Karpas-422 (cell line): ENCODE results near the gene PPP1R17. TPM values are rescaled to one million over a fixed set of nuclear protein-coding genes. Genes with fewer than 3 reads are reported as not detected.

Experiments used
- DNase-seq: peaks from one replicate; pipeline ENCODE4 v3.0.0-alpha.2; 2015
- H2AFZ ChIP-seq: fragments of 200-600 bp; sonication (generic); 2 replicates; pipeline ENCODE4 v1.6.1; 2014; ENCODE audit warnings: antibody characterized with exemption, low read length, mixed read lengths
- H3K27ac ChIP-seq: fragments of 200-600 bp; sonication (generic); 2 replicates; pipeline ENCODE4 v1.5.1; 2014; ENCODE audit warnings: mild to moderate bottlenecking, low read length, moderate library complexity
- H3K27me3 ChIP-seq: fragments of 200-600 bp; sonication (generic); 2 replicates; pipeline ENCODE4 v1.6.1; 2014; ENCODE audit warnings: low read length, mixed read lengths
- H3K36me3 ChIP-seq: fragments of 200-600 bp; sonication (generic); 2 replicates; pipeline ENCODE4 v1.6.1; 2014; ENCODE audit warnings: low read length, mixed read lengths; ENCODE audit not compliant: insufficient read depth
- H3K4me1 ChIP-seq: fragments of 200-600 bp; sonication (generic); 2 replicates; pipeline ENCODE4 v1.6.1; 2014; ENCODE audit warnings: mild to moderate bottlenecking, low read length, mixed read lengths
- H3K4me2 ChIP-seq: fragments of 200-600 bp; sonication (generic); 2 replicates; pipeline ENCODE4 v1.6.1; 2014; ENCODE audit warnings: low read length, low read depth, mild to moderate bottlenecking; ENCODE audit not compliant: poor library complexity, severe bottlenecking
- H3K4me3 ChIP-seq: fragments of 200-600 bp; sonication (generic); 2 replicates; pipeline ENCODE4 v1.5.1; 2014; ENCODE audit warnings: mild to moderate bottlenecking, antibody characterized with exemption, low read length, mixed read lengths
- H3K79me2 ChIP-seq: fragments of 200-600 bp; sonication (generic); 2 replicates; pipeline ENCODE4 v1.6.1; 2014; ENCODE audit warnings: mild to moderate bottlenecking, low read length, mixed read lengths
- H3K9ac ChIP-seq: fragments of 200-600 bp; sonication (generic); 2 replicates; pipeline ENCODE4 v1.6.0; 2014; ENCODE audit warnings: low read length
- H3K9me2 ChIP-seq: fragments of 200-600 bp; sonication (generic), shearing (Covaris generic); replicated peaks from 2 replicates; pipeline ENCODE4 v1.6.0; 2014; ENCODE audit warnings: mild to moderate bottlenecking, low read length, moderate library complexity; ENCODE audit not compliant: insufficient read depth
- H3K9me3 ChIP-seq: fragments of 300-700, 200-600 bp; sonication (generic); 2 replicates; pipeline ENCODE4 v1.6.1; 2014; ENCODE audit warnings: low read length, mixed read lengths
- H4K20me1 ChIP-seq: fragments of 200-600 bp; sonication (generic); 2 replicates; pipeline ENCODE4 v1.6.1; 2014; ENCODE audit warnings: mild to moderate bottlenecking, antibody characterized with exemption, low read length, low read depth; ENCODE audit not compliant: insufficient read depth
- total RNA-seq: library from RNA; depleted of rRNA; stranded (reverse); fragments of >200 nt; shearing (Covaris generic); gene quantifications from 2 replicates; pipeline ENCODE4 v1.2.3, GENCODE V29; 2014; ENCODE audit warnings: low replicate concordance

Gene PPP1R17
- total RNA-seq, 1 experiment from 2014 or later = 7.9 TPM

DNA sequence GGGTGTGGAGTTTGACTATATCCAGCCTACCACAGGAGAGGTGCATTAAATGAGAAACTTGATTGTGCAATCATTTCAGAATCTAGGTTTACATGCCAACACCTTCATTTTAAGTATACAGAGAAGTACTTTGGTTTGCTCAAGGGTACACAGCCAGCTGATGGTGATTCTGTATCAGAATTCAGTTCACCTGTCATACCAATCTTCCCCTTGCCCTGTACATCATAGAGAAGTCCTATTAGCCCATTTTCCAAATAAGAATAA, 35.0 kb upstream of the PPP1R17 start:
- Histone ChIP-seq H3K4me3 (no peak overlapping the region), H3K9me2 (no peaks in the 10 kb centered on the region), H3K79me2 (no peaks in the 10 kb centered on the region), H3K36me3 (no peaks in the 10 kb centered on the region), H3K4me2 (no peak overlapping the region), H3K27me3 (no peaks in the 10 kb centered on the region), H3K9ac (no peak overlapping the region), H3K4me1 (peaks cover 2% of the 10 kb centered on the region; the same call in 1 of the 2 replicates), H3K27ac (no peak overlapping the region), H4K20me1 (no peaks in the 10 kb centered on the region), H2AFZ (no peak overlapping the region), H3K9me3 (no peaks in the 10 kb centered on the region)
- DNase-seq = no peak

DNA sequence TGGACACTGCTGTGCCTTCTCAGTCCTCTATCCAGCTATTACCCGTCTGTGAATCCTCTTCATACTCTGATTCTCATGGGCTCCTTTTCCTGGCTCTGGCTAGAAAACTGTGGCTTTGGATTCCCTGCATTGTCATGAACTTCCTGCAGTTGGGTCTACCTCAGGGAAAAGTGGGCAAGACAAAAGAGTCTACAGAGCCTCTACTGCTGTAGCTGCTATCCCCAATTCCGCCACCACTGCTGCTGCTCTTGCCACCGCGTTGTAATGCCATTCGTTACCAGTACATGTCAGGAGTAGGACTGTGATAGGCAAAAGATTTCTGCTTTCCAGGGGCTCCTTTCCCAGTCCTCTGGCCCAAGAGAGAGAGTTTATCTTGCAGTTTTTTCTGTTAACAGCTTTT, 23.9 kb upstream of the PPP1R17 start:
- no peak overlapping the region for H3K4me2 ChIP-seq
- no peaks in the 10 kb centered on the region for H3K36me3 ChIP-seq
- H4K20me1 ChIP-seq = no peaks in the 10 kb centered on the region
- H3K79me2 ChIP-seq = no peaks in the 10 kb centered on the region
- no peak overlapping the region for H3K27ac ChIP-seq
- H3K4me3 ChIP-seq = no peak overlapping the region
- no peak for DNase-seq
- H3K9me2 ChIP-seq = no peaks in the 10 kb centered on the region
- H3K27me3 ChIP-seq = no peaks in the 10 kb centered on the region
- no peaks in the 10 kb centered on the region for H3K9me3 ChIP-seq
- H3K4me1 ChIP-seq = no peaks in the 10 kb centered on the region
- H3K9ac ChIP-seq = no peak overlapping the region
- H2AFZ ChIP-seq = no peak overlapping the region

DNA sequence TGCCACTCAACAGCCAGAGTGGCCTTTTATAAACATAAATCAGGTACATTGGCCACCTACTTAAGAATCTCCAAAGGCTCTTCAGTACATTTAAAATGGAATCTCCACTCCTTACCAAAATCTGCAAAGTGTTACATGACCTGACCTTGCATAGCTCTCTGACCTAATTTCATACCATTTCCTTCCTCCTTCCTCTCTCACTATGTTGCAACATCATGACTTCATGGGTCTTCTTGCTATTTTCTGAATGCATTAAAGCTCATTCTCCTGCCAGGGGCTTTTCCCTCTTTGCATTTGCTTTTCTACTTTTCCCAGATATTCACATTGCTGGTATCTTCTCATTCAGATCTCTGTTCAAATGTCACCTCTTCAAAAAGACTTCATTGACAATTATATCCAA, 22.1 kb upstream of the PPP1R17 start:
- no peak overlapping the region for H2AFZ ChIP-seq
- DNase-seq = no peak
- H3K9ac ChIP-seq = no peak overlapping the region
- no peaks in the 10 kb centered on the region for H3K9me3 ChIP-seq
- H3K9me2 ChIP-seq = no peaks in the 10 kb centered on the region
- no peak overlapping the region for H3K4me3 ChIP-seq
- no peaks in the 10 kb centered on the region for H3K27me3 ChIP-seq
- no peak overlapping the region for H3K27ac ChIP-seq
- H3K4me1 ChIP-seq = no peaks in the 10 kb centered on the region
- H3K79me2 ChIP-seq = no peaks in the 10 kb centered on the region
- no peaks in the 10 kb centered on the region for H4K20me1 ChIP-seq
- no peaks in the 10 kb centered on the region for H3K36me3 ChIP-seq
- H3K4me2 ChIP-seq = no peak overlapping the region

DNA sequence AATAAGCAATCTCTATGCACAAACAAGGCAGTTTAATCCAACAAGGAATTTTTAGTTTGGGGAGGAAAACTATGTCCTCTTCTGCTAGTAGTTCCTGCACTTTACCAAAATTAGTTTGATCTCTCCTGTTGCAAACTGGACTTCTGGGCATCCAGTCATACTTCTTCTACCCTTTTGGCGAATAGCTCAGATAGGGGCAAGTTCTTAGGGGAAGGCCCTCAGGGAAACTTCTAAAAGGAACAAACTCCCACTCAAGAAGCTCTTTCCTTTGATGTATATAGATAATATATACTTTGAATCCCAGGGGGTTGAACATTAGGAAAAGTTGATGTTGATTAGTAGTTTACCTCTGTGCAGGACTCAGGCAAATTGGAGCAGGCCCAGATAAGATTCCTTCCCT, 21.5 kb upstream of the PPP1R17 start:
- Histone ChIP-seq H3K79me2 (no peaks in the 10 kb centered on the region), H3K36me3 (no peaks in the 10 kb centered on the region), H3K4me1 (no peaks in the 10 kb centered on the region), H3K4me2 (no peak overlapping the region), H3K27ac (no peak overlapping the region), H4K20me1 (no peaks in the 10 kb centered on the region), H2AFZ (no peak overlapping the region), H3K9me2 (no peaks in the 10 kb centered on the region), H3K27me3 (no peaks in the 10 kb centered on the region), H3K9me3 (no peaks in the 10 kb centered on the region), H3K4me3 (no peak overlapping the region), H3K9ac (no peak overlapping the region)
- DNase-seq = no peak

DNA sequence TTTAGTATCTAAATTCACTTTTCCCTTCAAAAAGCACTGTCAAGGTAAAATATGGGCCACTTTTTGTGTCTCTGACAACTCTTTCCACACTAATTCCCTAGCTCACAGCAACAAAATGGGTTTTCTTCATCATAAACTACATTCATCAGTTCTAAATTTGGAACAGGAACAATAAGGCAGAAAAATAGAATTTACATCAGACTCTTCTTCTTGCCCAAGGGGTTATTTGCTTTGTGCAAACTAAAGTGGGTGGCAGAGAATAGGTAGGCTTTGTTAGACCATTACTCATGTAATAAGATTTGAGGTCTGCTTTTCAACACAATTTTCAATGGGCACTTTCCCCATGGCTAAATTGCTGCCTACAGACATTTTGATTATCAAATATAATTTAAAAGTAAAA, 17.6 kb upstream of the PPP1R17 start:
- H3K36me3 ChIP-seq = no peaks in the 10 kb centered on the region
- no peaks in the 10 kb centered on the region for H4K20me1 ChIP-seq
- H3K4me2 ChIP-seq = no peak overlapping the region
- no peak overlapping the region for H3K9ac ChIP-seq
- H3K9me3 ChIP-seq = no peaks in the 10 kb centered on the region
- H2AFZ ChIP-seq = no peak overlapping the region
- H3K9me2 ChIP-seq = no peaks in the 10 kb centered on the region
- no peaks in the 10 kb centered on the region for H3K79me2 ChIP-seq
- H3K4me3 ChIP-seq = no peak overlapping the region
- no peak for DNase-seq
- no peaks in the 10 kb centered on the region for H3K27me3 ChIP-seq
- no peak overlapping the region for H3K27ac ChIP-seq
- H3K4me1 ChIP-seq = no peaks in the 10 kb centered on the region

DNA sequence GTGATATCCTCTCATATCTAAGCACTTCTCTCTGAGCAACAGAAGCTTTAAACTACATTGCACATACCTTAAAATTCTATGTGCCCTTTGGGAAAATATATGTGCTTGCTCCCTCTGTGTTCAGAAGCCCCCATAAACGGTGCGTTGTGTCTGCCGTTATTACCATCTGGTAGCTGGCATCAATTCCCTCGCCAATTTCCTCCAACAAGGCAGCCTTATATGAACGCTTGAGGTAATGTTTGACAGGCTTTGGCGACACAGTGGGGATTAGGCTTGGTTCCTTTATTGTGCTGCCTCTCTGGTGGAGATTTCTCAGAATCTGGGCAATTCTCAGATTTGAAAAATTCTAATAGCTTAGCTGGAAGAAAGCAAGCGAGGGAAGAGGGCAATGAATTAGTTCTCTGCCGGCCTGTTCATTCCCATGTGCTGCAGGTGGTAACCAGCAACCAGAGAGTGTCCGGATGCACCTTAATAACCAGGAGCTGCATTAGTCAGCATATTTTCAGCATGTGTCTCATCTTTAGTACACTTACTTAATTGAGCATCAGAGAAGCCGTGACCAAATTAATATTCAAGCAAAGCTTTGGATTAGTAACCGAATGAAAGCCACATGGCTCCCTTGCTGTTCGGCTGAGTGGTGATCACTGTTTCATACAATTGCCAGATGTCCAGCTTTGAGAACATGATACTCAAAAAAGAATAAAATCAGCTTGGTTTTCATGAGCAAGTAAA, 7.3 kb upstream of the PPP1R17 start:
- H3K27me3 ChIP-seq = no peaks in the 10 kb centered on the region
- H3K4me1 ChIP-seq = no peaks in the 10 kb centered on the region
- no peak overlapping the region for H3K4me2 ChIP-seq
- H3K9me2 ChIP-seq = no peaks in the 10 kb centered on the region
- H3K9ac ChIP-seq = no peak overlapping the region
- H3K79me2 ChIP-seq = no peaks in the 10 kb centered on the region
- no peak overlapping the region for H3K27ac ChIP-seq
- no peak overlapping the region for H3K4me3 ChIP-seq
- H4K20me1 ChIP-seq = no peaks in the 10 kb centered on the region
- no peak for DNase-seq
- no peaks in the 10 kb centered on the region for H3K36me3 ChIP-seq
- no peak overlapping the region for H2AFZ ChIP-seq
- H3K9me3 ChIP-seq = no peaks in the 10 kb centered on the region

DNA sequence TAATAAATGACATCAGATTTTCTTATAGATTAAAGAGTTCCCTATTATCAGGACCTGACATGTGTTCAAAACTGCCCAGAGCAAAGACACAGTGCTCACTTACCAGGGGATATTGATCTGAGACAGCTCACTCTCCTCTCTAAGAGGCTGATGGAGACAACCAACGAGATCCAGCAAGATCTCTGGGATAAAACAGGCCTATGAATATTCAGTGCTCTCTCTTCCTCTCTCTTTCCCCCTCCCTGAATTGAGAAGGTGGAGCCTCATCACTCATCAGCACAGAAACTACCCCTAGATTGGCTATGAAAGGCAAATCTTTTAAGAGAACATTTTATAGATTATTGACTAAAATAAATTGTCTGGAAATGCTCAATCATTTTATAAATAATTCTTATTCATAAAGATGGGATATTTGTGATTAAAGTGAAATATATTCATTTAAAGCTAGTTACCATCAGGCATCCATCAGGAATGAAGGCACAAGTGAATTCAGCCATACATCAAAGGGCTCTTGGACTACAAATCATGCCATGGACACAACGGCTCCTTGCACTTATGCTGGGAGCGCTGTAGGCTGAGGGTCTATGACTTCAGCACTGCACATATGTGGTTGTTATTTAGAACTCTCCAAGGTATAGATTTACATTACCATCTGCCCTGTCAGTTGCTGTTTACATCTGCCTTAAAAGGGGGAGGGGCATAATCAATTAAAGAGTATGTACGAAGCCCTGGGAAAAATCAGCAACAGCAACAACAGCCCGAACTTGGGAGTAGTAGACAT, 3.4 kb upstream of the PPP1R17 start:
- no peaks in the 10 kb centered on the region for H3K79me2 ChIP-seq
- no peak overlapping the region for H3K4me3 ChIP-seq
- no peak overlapping the region for H2AFZ ChIP-seq
- no peak overlapping the region for H3K4me2 ChIP-seq
- H3K9ac ChIP-seq = no peak overlapping the region
- no peak for DNase-seq
- no peak overlapping the region for H3K27ac ChIP-seq
- no peaks in the 10 kb centered on the region for H3K36me3 ChIP-seq
- no peaks in the 10 kb centered on the region for H3K27me3 ChIP-seq
- peaks cover 17% of the 10 kb centered on the region for H3K4me1 ChIP-seq
- H3K9me3 ChIP-seq = no peaks in the 10 kb centered on the region
- H4K20me1 ChIP-seq = no peaks in the 10 kb centered on the region
- no peaks in the 10 kb centered on the region for H3K9me2 ChIP-seq

DNA sequence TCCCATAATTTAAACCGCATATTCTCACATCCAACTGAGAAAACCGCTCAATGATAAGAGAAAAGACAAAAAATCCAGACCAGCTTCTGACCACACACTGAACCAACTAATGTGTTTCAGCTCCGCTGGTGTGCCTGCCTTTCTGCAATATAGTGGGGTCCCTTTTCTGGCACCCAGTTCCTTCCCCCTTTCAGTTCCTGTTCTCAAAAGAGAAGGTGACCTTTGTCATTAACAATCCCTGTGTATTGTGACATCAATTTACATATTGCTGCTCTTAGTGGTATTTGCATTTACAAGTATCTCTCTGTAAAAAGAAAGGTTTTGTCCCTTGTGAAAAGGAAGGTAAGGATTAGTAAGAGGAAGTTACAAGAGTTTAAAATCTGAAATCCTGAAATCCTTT, 1.4 kb downstream of the PPP1R17 start:
- H3K9ac ChIP-seq = peak overlapping the region; percentile 62
- peak overlapping the region; percentile 88 for H3K27ac ChIP-seq
- DNase-seq = peak; percentile 84
- H3K79me2 ChIP-seq = no peaks in the 10 kb centered on the region
- H3K36me3 ChIP-seq = no peaks in the 10 kb centered on the region
- H3K4me2 ChIP-seq = peak overlapping the region; percentile 53
- no peaks in the 10 kb centered on the region for H3K27me3 ChIP-seq
- H3K4me1 ChIP-seq = peaks cover 64% of the 10 kb centered on the region
- H4K20me1 ChIP-seq = no peaks in the 10 kb centered on the region
- no peaks in the 10 kb centered on the region for H3K9me3 ChIP-seq
- no peak overlapping the region for H2AFZ ChIP-seq
- H3K4me3 ChIP-seq = peak overlapping the region; percentile 42; the same call in 1 of the 2 replicates
- no peaks in the 10 kb centered on the region for H3K9me2 ChIP-seq
